Eye (tissue), 1 donor: ENCODE measurements around the gene SLC25A28.
"Not testable (repeated sequence)": the region's sequence is repeated elsewhere in the genome, so short reads cannot be mapped to it uniquely, and the experiment has no call there.

Source experiments
- DNase-seq: peaks from one replicate; pipeline ENCODE4 v3.0.0-alpha.2; 2015

Gene SLC25A28

GRCh38 chr10:99625124-99625523, 4.9 kb upstream of the SLC25A28 start:
- not testable (repeated sequence) for DNase-seq

DNA sequence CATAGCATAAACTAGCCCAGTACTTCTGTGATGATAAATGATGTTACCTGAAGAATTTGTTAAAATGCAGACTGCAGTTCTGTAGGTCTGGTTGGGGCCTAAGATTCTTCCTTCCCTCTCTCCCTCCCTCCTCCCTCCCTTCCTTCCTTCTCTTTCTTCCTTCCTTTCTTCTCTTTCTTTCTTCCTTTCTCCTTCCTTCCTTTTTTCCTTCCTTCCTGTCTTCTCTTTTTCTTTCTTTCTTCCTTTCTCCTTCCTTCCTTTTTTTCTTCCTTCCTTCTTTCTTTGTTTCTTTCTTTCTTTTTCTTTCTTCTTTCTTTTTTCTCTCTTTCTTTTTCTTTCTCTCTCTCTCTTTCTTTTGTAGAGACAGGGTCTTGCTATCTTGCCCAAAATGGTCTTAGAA, 3.7 kb upstream of the SLC25A28 start:
- DNase-seq, result no peak

GRCh38 chr10:99621454-99622251, 1.4 kb upstream of the SLC25A28 start:
- no peak for DNase-seq

- peak; percentile 95 for DNase-seq
Measured at GRCh38 chr10:99620711-99621453, 643 bp upstream of the SLC25A28 start.

- DNase-seq, result no peak
Measured at GRCh38 chr10:99619090-99619800, 994 bp downstream of the SLC25A28 start.

DNA sequence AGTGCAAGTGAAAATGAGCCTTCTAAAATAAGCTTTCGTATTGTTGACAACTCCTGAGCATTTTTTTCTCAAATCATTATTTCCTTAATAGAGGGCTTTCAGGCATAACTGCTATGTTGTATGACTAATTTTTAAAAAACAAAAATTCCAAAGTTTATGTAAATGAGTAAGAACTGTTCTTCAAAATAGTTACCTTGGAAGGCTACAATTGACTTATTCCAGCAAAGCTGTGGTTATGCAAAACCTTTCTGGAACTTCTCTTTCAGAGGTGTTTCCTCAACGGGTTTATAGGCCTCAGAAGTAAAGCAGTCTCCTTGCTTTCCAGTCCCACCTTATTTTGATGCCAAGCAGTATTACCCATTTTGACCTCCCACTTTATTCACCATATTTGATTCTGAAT, 2.5 kb downstream of the SLC25A28 start:
- no peak for DNase-seq

DNA sequence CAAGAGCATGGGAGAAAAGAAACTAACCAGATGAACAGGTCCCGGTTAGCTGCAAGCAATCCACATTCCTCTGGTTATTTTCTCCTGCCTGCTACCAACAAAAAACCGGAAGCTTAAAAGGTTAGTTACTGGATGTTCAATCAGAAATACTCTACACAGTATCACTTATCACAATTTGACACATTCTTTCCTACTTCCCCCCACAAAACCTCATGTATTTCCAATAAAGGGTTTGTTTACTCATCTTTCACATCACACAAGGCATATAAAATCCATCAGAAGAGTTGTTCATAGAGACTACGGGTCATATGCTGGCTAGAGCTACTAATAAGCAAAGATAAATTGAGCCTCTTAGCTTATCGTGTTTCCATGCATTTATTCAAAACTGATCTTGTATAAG, 4.8 kb downstream of the SLC25A28 start:
- no peak for DNase-seq

GRCh38 chr10:99612167-99612831, 7.9 kb downstream of the SLC25A28 start:
- peak; percentile 84 for DNase-seq

GRCh38 chr10:99611326-99611725, 8.9 kb downstream of the SLC25A28 start:
- DNase-seq, result no peak

DNA sequence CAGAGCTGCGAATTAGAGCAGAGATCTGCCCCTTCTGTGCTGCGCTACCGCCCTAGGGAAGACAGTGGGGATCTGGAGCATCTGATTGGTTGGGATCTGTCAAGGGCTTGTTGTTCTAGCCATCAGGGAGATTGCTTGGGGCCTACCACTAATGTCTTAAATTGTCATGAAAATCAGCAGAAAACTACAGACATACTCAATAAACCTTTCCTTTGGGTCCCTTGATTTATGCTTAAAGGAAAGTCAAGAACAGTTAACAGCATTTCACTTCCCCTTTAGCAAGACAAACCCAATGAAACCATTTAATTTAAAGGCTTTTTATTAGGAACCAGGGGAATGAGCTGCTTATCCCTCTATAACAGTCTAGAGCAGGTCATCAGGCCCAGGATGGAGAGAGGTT, 10.0 kb downstream of the SLC25A28 start:
- no peak for DNase-seq

DNA sequence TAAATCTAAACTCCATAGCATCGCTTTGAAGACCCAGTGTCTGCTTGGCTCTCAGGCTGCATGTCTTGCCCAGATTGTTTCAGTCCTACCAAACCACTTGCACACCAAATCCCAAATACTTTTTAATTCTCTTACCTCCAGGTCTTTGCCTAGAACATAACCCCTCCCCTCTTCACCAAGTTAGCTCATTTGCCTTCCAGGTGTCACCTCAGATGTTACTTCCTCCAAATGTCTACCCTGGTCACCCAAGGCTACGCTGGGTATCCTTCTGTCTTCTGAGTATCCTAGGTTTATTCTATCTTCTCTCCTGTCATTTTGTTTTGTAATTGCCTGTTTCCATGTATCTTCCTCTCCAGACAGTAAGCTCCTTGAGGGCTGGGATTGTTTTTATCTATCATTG, 11.1 kb downstream of the SLC25A28 start:
- DNase-seq, result no peak

GRCh38 chr10:99605351-99605750, 14.9 kb downstream of the SLC25A28 start:
- DNase-seq, result no peak

GRCh38 chr10:99604862-99605261, 15.4 kb downstream of the SLC25A28 start:
- no peak for DNase-seq

GRCh38 chr10:99598781-99599509, 21.3 kb downstream of the SLC25A28 start:
- DNase-seq, result no peak

DNA sequence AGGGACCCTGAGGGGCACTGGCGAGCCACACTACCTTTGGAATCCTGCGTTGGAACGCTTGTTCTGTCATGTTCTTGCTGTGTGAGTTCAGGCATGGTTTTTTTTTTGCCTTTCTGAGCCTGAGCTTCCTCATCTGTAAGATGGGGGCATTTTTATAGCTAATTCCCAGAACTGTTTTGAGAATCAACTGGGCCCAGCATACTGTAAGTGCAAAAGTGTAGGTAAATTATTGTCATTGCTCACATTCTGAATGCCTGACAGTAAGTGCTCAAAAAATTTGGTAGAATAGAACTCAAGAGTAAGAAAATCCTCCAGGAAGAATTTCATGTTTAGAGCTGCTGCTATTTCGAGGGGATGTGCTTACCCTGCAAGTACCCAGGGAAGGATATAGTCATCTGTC, 22.2 kb downstream of the SLC25A28 start:
- DNase-seq, result no peak

- not testable (repeated sequence) for DNase-seq
Measured at GRCh38 chr10:99596708-99597107, 23.5 kb downstream of the SLC25A28 start.

- no peak for DNase-seq
Measured at GRCh38 chr10:99595770-99596465, 24.3 kb downstream of the SLC25A28 start.

DNA sequence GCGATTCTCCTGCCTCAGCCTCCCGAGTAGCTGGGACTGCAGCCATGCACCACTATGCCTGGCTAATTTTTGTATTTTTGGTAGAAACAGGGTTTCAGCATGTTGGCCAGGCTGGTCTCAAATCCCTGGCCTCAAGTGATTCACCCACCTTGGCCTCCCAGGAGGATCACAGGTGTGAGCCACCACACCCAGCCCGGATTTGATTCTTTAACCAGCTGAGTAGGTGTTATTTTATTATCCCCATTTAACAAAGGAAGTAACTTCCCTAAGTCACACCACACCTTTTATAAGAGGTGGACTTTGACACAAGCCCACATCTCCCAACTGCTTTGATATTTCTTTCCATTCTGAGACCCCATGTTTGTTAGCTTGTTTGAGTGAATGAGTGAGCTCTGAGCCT, 25.0 kb downstream of the SLC25A28 start:
- no peak for DNase-seq

- DNase-seq, result no peak
Measured at GRCh38 chr10:99593312-99593711, 26.9 kb downstream of the SLC25A28 start.

DNA sequence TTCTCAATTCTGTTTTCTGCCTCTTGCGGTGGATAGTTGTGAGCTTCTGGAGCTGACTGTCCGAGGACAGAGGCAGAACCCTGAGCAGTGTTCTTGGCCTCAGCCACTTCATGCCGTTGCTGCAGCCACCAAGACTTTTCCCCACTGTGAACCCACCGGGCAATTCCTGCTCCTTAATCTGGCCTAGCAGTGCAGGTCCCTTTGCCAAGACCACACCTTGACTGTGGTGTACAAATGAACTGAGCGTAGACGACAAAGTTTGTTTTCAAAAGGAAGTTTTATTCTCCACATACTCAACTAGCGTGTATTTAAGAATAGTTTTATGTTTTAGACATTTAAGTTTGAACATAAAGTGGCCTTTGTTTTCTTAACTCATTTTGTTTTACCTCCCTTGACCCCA, 29.4 kb downstream of the SLC25A28 start:
- no peak for DNase-seq

GRCh38 chr10:99583687-99584086, 36.6 kb downstream of the SLC25A28 start:
- DNase-seq, result no peak
